Transverse colon (tissue), 4 donors: Measurements from ENCODE around the gene ZNF423.

Source experiments
- CTCF ChIP-seq, 5 experiments: fragments of 200-600 bp in 3 of 5; fragments of 450-650 bp in 2 of 5; sonication (generic) in 3 of 5; IDR thresholded peaks; 1 replicate in 2 of 5; 2 replicates in 3 of 5; pipeline ENCODE4 v1.5.1; 2016 to 2017; ENCODE audit warnings: antibody characterized with exemption in 5 of 5, inconsistent platforms in 3 of 5, mild to moderate bottlenecking in 2 of 5, moderate library complexity in 1 of 5
- EP300 ChIP-seq: sonication (generic); formaldehyde crosslinking; IDR thresholded peaks from one replicate; pipeline ENCODE4 v1.6.1; 2017; ENCODE audit warnings: antibody characterized with exemption, low read depth
- POLR2A ChIP-seq: fragments of 450-650 bp; IDR thresholded peaks from one replicate; pipeline ENCODE4 v1.6.1; 2016; ENCODE audit warnings: antibody characterized with exemption, mild to moderate bottlenecking, moderate library complexity
- POLR2AphosphoS5 ChIP-seq, 3 donors: sonication (generic); formaldehyde crosslinking; IDR thresholded peaks; one replicate each; pipeline ENCODE4 v1.6.1; 2016; ENCODE audit warnings: antibody characterized with exemption in 3 of 3

DNA sequence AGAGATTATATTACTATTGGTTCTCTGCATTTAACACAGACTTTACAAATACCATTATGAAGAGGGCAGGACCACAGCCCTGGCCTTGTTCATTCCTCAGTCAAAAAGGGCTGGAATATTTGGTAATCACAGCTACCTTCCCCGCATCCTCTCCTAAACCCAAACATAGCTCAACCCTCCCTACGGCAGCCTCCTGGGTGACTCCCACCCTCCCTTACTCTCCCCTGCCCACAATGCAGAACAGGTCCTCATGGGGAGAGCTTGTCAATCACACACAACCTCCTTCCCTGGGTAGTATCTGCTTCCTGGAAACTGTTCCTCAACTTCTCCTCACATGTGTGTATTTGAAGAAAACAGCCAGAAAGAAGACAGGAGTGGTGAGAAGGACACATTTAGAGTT, 258.1 kb downstream of the ZNF423 start:
- TF ChIP-seq POLR2A: no peak
- TF ChIP-seq CTCF (IDR thresholded peaks at IDR 0.05): no peak
- TF ChIP-seq POLR2AphosphoS5 (IDR thresholded peaks at IDR 0.05): no peak
- no peak for TF ChIP-seq EP300
